Tibial nerve (tissue), 4 donors: ENCODE measurements around the gene LYZ. TPM values are rescaled to one million over a fixed set of nuclear protein-coding genes. Genes with fewer than 3 reads are reported as not detected.

Experiments
- DNase-seq, 2 donors: peaks; one replicate each; pipeline ENCODE4 v3.0.0-alpha.2; 2019; ENCODE audit warnings: low spot score in 2 of 2
- H3K27ac ChIP-seq, 4 donors: fragments of 200-600 bp; sonication (generic) in 3 of 4; one replicate each; pipeline ENCODE4 v1.5.1; 2017 to 2019; ENCODE audit warnings: mild to moderate bottlenecking in 1 of 4
- H3K27me3 ChIP-seq, 2 donors: fragments of 200-600 bp; sonication (generic) in 1 of 2; one replicate each; pipeline versions ENCODE4 v1.5.1 to v1.6.0; 2017 to 2019
- H3K36me3 ChIP-seq, 3 donors: fragments of 200-600 bp; sonication (generic); one replicate each; pipeline ENCODE4 v1.5.1; 2018 to 2019
- H3K4me1 ChIP-seq, 4 donors: fragments of 200-600 bp; sonication (generic) in 3 of 4; one replicate each; pipeline ENCODE4 v1.5.1; 2017 to 2019
- H3K4me3 ChIP-seq, 4 donors: fragments of 200-600 bp; sonication (generic) in 3 of 4; one replicate each; pipeline ENCODE4 v1.5.1; 2017 to 2019; ENCODE audit warnings: mild to moderate bottlenecking in 1 of 4, moderate library complexity in 1 of 4
- H3K9me3 ChIP-seq, 4 donors: fragments of 200-600 bp; sonication (generic) in 3 of 4; one replicate each; pipeline ENCODE4 v1.5.1; 2017 to 2019
- EP300 ChIP-seq, 2 donors: sonication (generic); formaldehyde crosslinking; IDR thresholded peaks; one replicate each; pipeline ENCODE4 v1.6.1; 2017; ENCODE audit warnings: antibody characterized with exemption in 2 of 2, mild to moderate bottlenecking in 1 of 2
- POLR2A ChIP-seq, 2 donors: fragments of 450-650 bp; IDR thresholded peaks; one replicate each; pipeline ENCODE4 v1.6.1; 2017; ENCODE audit warnings: antibody characterized with exemption in 2 of 2, mild to moderate bottlenecking in 2 of 2, moderate library complexity in 2 of 2
- WGBS, 2 donors: methylation state at CpG; one replicate each; pipeline ENCODE4 v1.1.5; 2018; 5-methylcytosine and 5-hydroxymethylcytosine counted together
- total RNA-seq, 4 donors: library from RNA; depleted of rRNA; stranded (reverse); fragments of >200 nt; gene quantifications; one replicate each; pipeline ENCODE4 v1.1.0, GENCODE V29; 2016
- TF ChIP-seq, protein P1 (sequence below), 5 experiments: fragments of 200-600 bp in 3 of 5; fragments of 450-650 bp in 2 of 5; sonication (generic) in 3 of 5; IDR thresholded peaks; one replicate each; pipeline ENCODE4 v1.5.1; 2016 to 2019; ENCODE audit warnings: antibody characterized with exemption in 5 of 5, mild to moderate bottlenecking in 3 of 5, moderate library complexity in 2 of 5

LYZ gene
- total RNA-seq, 4 donors from 2014 or later, result 9.6 to 58.1 (median 37.1) TPM

DNA sequence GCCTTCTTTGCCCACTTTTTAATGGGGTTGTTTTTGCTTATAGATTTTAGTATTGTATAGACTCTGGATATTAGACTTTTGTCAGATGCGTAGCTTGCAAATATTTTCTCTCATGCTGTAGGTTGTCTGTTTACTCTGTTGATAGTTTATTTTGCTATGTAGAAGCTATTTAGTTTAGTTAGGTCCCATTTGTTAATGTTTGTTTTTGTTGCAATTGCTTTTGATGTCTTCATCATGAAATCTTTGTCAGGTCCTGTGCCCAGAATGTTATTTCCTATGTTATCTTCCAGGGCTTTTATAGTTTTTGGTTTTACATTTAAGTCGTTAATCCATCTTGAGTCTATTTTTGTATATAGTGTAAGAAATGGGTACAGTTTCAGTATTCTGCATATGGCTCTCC is 30.0 kb upstream of the LYZ start:
- no peak for DNase-seq
- H3K4me3 ChIP-seq, result no peak overlapping the region
- H3K36me3 ChIP-seq, result no peaks in the 10 kb centered on the region
- 94 to 95% methylated on average over 2 of the region's 2 CpGs for WGBS, 2 donors
- H3K27me3 ChIP-seq, result no peaks in the 10 kb centered on the region
- TF ChIP-seq POLR2A (IDR thresholded peaks at IDR 0.05) (no peak), EP300 (IDR thresholded peaks at IDR 0.05) (no peak)
- H3K27ac ChIP-seq, result no peak overlapping the region
- H3K9me3 ChIP-seq, result peaks cover 0 to 17% (median 2%) of the 10 kb centered on the region in 4 donors
- H3K4me1 ChIP-seq, result no peaks in the 10 kb centered on the region

DNA sequence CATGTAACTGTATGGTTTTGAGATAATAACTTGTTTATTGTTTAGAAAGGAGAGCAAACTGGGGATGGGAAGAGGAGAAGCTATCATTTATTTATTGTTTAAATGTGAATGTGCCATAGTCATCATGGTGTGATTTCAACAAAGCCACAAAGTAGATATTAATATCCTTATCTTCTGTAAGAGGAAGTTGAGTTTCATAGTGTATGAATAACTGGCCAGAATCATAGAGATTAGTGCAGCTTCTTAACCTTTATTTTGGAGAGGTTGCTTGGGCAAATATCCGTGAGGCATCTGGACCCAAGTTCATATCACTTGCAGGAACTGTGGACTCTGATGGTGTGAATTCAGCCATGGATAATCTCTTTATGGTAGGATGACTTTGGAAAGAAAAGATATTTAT is 26.8 kb upstream of the LYZ start:
- no peaks in the 10 kb centered on the region for H3K36me3 ChIP-seq
- 82 to 96% methylated on average over 1 of the region's 1 CpG for WGBS, 2 donors
- no peak for TF ChIP-seq EP300 (IDR thresholded peaks at IDR 0.05)
- TF ChIP-seq, protein P1, sequence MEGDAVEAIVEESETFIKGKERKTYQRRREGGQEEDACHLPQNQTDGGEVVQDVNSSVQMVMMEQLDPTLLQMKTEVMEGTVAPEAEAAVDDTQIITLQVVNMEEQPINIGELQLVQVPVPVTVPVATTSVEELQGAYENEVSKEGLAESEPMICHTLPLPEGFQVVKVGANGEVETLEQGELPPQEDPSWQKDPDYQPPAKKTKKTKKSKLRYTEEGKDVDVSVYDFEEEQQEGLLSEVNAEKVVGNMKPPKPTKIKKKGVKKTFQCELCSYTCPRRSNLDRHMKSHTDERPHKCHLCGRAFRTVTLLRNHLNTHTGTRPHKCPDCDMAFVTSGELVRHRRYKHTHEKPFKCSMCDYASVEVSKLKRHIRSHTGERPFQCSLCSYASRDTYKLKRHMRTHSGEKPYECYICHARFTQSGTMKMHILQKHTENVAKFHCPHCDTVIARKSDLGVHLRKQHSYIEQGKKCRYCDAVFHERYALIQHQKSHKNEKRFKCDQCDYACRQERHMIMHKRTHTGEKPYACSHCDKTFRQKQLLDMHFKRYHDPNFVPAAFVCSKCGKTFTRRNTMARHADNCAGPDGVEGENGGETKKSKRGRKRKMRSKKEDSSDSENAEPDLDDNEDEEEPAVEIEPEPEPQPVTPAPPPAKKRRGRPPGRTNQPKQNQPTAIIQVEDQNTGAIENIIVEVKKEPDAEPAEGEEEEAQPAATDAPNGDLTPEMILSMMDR (IDR thresholded peaks at IDR 0.05), result no peak
- no peak for TF ChIP-seq POLR2A (IDR thresholded peaks at IDR 0.05)
- no peaks in the 10 kb centered on the region for H3K27me3 ChIP-seq
- no peak overlapping the region for H3K4me3 ChIP-seq
- DNase-seq, result no peak
- H3K27ac ChIP-seq, result no peak overlapping the region
- peaks cover 0 to 17% (median 2%) of the 10 kb centered on the region in 4 donors for H3K9me3 ChIP-seq
- H3K4me1 ChIP-seq, result no peaks in the 10 kb centered on the region

DNA sequence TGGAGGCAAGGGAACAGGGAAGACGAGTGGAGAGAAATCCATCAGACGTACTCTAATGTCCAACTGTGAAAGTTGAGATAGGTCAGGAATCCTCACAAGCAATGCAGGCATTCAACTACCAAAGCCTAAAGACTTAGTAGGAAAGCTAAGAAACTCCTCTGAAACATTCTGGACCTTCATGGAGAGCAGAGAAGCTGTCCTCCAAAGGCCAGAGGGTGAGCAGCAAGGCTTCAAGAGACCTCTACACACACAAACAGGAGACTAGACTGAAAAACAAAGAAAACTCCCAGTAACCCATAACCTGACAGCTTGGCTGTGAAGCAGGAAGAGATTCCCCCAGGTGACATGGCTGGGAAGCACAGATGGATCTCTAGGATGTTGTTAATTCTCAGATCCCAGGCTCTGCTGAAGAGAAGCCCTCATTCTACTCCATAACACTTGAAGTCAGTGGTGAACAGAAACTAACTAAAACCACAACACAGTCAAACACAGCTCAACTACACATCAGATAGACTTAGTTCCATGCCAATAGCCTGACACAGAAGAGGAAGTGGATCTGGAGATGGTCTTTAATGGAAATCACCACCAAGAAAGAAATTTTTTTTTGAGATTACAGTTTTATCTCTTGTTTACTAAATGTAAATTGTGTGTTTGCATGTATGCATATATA is 23.2 kb upstream of the LYZ start:
- no peaks in the 10 kb centered on the region for H3K9me3 ChIP-seq
- DNase-seq, result no peak
- WGBS, 2 donors, result 78 to 85% methylated on average over 2 of the region's 2 CpGs
- TF ChIP-seq POLR2A (IDR thresholded peaks at IDR 0.05), result no peak
- TF ChIP-seq, protein P1 (IDR thresholded peaks at IDR 0.05), result no peak
- TF ChIP-seq EP300 (IDR thresholded peaks at IDR 0.05), result no peak
- H3K27me3 ChIP-seq, result no peaks in the 10 kb centered on the region
- H3K4me1 ChIP-seq, result peaks cover 0 to 2% (median 0%) of the 10 kb centered on the region in 4 donors
- no peaks in the 10 kb centered on the region for H3K36me3 ChIP-seq
- H3K27ac ChIP-seq, result no peak overlapping the region
- no peak overlapping the region for H3K4me3 ChIP-seq

DNA sequence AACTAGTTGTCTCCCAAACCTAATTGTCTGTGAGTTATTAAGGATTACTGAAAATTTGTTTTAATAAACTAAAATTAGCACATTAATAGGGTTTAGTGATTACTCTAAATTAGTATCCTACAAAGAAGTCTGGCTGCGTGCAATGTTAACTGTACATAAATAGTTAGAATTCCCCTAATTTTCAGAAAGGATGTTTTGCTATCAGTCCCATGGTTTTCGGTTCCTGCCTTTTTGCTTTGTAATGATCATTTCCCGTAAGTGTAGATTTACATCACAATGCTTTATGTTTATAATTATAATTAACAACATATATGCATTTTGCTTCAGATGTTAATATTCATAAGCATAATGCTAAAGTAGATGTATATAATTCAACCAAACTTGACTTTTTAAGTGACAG is 19.8 kb upstream of the LYZ start:
- TF ChIP-seq, protein P1 (IDR thresholded peaks at IDR 0.05), result no peak
- no peak for TF ChIP-seq EP300 (IDR thresholded peaks at IDR 0.05)

DNA sequence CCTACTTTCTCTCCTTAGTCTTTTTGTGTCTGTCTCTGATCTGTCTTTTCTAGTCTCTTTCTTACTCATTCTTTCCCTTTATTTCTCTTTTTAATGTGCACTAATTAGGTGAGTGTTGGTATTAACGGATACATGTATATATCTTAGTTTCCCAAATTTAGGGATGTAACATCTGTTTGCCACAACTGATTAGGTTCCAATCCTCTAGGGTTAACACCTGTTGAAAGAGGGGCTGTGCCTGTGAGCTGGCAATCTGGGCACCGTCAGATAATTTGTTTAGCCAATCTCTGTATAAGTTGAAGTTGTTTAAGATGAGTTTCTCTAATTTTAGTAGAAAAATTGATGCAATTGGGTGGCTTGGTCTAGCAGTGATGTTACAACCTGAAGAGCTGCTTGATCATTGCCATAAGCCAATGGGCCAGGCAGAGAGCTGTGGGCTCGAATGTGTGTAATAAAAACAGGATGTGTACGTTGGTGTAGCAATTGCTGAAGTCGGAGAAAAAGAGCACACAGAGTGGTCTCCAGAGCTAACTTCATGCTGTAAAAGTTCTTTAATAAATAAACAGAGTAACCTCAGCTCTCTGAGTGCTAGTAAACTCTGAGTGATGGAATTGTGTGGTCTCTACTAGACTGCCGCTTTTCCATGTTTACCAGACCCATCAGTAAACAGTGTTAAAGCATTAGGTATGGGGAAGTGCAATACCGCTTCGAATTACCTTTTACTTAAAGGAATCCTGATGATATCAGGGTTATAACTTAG is 18.3 kb upstream of the LYZ start:
- H3K4me3 ChIP-seq, result peak overlapping the region in 2 of 4 donors; percentile 41 to 47
- H3K4me1 ChIP-seq, result peaks cover 0 to 20% (median 0%) of the 10 kb centered on the region in 4 donors
- H3K27me3 ChIP-seq, result no peaks in the 10 kb centered on the region
- DNase-seq, result no peak
- H3K36me3 ChIP-seq, result no peaks in the 10 kb centered on the region
- 59 to 65% methylated on average over 8 of the region's 8 CpGs for WGBS, 2 donors
- H3K9me3 ChIP-seq, result no peaks in the 10 kb centered on the region
- peak overlapping the region in 1 of 4 donors; percentile 69 for H3K27ac ChIP-seq
- TF ChIP-seq EP300 (IDR thresholded peaks at IDR 0.05), result no peak
- TF ChIP-seq, protein P1 (IDR thresholded peaks at IDR 0.05), result no peak
- no peak for TF ChIP-seq POLR2A (IDR thresholded peaks at IDR 0.05)

More for the DNA sequence above, 19.8 kb upstream of the LYZ start:
- no peak for DNase-seq
- Histone ChIP-seq H3K27me3 (no peaks in the 10 kb centered on the region), H3K27ac (no peak overlapping the region), H3K4me1 (peaks cover 0 to 20% (median 0%) of the 10 kb centered on the region in 4 donors), H3K4me3 (no peak overlapping the region), H3K36me3 (no peaks in the 10 kb centered on the region), H3K9me3 (no peaks in the 10 kb centered on the region)
- WGBS, 2 donors, result 72 to 76% methylated on average over 3 of the region's 3 CpGs
